ENCODE data around the gene PRIM2.
"Not testable (repeated sequence)": the region's sequence is repeated elsewhere in the genome, so short reads cannot be mapped to it uniquely, and the experiment has no call there.

The PRIM2 gene

DNA sequence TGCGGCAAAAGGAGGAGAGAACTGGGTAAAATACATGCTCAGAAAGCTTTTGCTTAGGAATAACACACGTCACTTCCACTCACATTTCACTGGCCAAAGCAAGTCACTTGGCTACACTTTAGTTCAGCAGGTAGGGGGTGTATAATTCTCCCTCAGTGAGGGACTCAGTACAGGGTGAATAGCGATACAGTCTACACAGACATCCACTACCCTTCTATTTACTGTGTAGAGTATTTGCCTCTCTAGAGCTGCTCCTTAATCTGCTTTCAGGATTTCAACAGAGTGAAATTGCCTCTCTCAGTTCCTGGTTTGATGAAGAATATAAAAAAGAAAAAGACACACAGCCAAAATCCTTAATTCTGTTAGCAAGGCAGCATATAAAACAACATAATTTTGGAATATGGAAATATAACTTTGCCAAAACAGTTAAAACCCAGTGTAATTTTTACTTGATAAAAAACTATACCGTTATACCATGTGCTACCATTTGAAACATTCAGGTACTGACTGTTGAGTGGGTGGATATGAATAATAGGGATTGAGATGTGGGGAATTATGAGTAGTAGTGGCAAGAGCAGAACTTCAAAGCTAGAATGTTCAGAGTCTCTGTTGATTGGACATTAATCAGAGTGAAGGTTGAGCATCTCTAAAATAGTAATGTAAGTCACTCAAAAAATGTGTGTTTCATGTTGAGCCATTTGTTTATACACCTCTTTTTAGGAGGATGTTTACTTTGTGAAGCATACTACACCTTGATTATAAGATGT is 51.7 kb downstream of the PRIM2 start:
- not testable (repeated sequence) for DNase-seq

DNA sequence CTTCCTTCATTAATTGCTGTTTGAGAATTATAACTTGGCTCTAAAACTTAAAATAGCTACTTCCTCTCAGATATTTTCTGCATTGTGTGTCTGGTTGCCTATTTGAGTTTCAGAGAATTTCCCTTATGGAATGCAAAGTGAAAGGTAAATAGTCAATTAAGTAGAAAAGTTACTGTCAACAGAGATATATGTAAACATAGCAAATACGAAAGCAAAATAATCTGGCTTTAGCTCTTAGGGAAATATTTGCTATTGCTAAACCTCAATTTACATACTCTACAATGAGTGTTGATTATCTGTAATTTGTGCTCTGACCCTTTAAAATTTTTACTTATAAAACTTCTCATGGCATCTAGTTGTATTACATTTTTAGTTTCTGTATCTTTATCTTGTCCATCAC is 54.3 kb downstream of the PRIM2 start:
- not testable (repeated sequence) for DNase-seq

GRCh38 chr6:57374764-57375163 is 57.3 kb downstream of the PRIM2 start:
- not testable (repeated sequence) for DNase-seq

GRCh38 chr6:57376083-57376482 is 58.7 kb downstream of the PRIM2 start:
- not testable (repeated sequence) for DNase-seq

GRCh38 chr6:57389038-57389592 is 71.7 kb downstream of the PRIM2 start:
- DNase-seq, result not testable (repeated sequence)

DNA sequence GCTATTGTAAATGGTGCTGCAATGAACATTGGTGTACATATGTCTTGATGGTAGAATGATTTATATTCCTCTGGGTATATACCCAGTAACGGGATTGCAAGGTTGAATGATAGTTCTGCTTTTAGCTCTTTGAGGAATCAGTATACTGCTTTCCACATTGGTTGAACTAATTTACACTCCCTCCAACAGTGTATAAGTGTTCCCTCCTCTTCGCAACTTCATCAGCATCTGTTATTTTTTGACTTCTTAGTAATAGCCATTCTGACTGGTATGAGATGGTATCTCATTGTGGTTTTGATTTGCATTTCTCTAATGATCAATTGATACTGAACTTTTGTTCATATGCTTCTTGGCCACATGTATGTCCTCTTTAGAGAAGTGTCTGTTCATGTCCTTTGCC is 73.4 kb downstream of the PRIM2 start:
- DNase-seq, result not testable (repeated sequence)

DNA sequence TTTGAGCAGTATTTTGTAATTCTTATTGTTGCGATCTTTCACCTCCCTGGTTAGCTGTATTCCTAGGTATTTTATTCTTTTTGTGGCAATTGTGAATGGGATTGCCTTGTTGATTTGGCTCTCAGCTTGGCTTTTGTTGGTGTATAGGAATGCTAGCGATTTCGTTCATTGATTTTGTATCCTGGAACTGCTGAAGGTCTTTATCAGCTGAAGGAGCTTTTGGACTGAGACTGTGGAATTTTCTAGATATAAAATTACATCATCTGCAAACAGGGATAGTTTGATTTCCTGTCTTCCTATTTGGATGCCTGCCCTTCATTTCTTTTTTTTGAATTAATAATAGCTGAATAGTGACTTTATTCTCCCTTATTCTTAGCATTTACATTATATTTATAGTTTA is 74.6 kb downstream of the PRIM2 start:
- DNase-seq, result not testable (repeated sequence)

DNA sequence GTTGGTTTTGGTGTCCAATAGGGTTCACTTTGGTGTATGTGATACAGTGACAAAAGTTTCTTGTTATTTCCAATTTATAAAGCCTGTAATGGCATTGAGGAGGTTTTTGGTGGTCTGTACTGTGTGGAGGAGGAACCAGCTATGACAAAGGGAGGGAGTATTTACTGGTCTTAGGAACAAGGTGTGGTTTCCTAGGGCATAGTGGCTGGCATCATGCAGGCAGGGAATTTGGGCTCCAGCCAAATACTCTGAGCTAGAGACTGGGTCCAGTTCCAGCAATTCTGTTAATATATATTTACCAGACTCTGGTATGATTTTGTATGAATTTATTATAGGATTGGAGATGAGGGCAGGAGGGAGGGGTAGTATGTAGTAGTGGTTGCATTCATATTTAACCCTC is 101.9 kb downstream of the PRIM2 start:
- DNase-seq, result not testable (repeated sequence)

DNA sequence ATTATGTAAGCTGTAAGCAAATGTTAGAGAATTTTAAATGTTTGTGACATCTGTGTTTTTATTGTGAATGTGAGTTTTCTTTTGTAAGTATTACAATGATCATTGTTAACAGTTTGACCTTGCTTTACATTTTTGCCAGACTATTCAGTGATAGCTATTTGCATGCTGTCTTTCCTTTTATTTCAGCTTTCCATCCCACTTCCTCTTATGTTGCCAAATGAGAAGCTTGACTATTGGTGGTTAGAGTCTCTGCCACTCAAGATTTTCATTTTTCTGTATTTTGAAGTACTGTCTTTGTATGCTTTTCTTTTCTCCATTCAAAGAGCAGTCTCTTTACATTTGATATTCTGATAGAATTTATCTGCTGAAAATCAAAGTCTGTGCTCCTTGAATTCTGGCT is 104.1 kb downstream of the PRIM2 start:
- no peak for DNase-seq

- DNase-seq, result no peak
Observed at GRCh38 chr6:57423468-57423867, 106.0 kb downstream of the PRIM2 start.

DNA sequence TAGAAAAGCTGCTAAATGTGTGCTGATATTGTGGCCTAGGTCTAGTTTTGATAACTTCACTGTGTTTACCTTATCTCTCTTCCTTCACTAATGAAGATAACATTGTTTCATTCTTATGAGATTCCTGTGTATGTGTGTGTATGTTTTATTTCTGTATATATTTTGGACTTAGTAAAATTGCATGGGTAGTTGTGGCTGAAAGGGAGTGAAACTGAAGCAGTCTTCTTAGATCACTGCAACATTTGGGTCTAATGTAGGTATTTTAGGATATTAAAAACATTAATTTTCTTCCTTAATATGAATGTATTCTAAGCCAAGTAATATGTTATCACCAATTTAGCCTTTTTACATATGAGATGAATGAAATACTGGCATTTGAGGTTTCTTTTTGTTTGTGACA is 114.3 kb downstream of the PRIM2 start:
- DNase-seq, result not testable (repeated sequence)

DNA sequence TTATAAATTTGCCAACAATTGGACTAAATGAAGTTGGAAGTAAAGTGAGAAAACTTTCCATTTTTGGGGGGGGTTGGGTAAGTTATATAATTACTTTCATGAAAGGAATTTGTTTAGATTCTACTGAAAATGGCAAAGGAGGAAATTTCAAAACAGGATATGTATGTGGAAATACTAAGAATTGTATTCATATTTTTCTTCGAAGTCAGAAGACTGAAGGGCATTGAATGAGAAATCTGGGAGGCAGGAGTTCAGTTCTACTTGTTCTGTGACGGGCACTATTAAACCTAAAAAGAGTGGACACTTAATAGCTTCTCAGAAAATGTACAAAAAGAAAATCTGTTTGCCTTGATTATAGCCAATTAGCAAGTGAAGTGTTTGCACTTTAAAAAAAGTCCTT is 114.7 kb downstream of the PRIM2 start:
- DNase-seq, result no peak

DNA sequence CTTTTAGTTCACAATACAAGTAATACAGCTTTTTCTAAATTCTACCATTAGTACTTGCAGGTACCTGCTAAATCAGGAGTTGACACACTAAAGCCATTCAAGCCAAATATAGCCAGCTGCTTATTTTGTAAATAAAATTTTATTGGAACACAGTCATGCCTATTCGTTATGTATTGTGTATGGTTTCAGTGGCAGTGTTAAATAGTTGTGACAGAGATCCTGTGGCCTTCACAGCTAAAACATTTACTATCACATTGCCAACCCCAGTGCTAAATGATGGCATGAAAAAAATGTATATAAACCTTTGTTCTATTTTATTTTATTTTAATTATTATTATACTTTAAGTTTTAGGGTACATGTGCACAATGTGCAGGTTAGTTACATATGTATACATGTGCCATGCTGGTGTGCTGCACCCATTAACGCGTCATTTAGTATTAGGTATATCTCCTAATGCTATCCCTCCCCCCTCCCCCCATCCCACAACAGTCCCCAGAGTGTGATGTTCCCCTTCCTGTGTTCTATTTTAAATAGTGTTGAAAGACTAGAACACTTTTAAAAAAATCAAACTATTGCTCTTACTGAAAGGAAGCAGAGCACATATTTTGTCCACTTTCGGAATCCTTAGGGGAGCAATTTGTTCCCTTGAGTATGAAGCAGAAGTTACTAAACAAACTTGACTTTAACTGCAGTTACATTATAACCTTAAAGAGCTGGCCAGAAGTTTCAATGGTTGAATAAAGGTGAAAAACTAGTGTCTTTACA is 115.7 kb downstream of the PRIM2 start:
- no peak for DNase-seq

- DNase-seq, result not testable (repeated sequence)
Observed at GRCh38 chr6:57433790-57434189, 116.4 kb downstream of the PRIM2 start.

DNA sequence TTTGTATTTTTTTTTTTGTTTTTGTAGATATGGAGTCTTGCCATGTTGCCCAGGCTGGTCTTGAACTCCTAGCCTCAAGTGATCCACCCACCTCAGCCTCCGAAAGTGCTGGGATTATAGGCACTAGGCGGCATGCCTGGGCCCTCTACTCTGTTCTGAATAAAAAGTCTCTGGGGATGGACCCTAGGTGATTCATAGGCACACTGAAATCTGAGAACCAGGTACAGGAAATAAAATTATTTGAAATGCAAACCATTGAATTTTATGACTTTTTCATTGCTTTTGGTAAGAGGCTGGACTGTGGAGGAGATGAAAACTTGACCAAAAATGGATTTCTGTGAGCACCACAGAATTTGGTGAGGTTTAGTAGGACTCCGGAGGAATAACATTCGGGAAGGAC is 117.5 kb downstream of the PRIM2 start:
- DNase-seq, result no peak

GRCh38 chr6:57435475-57436160 is 118.2 kb downstream of the PRIM2 start:
- no peak for DNase-seq

- not testable (repeated sequence) for DNase-seq
Observed at GRCh38 chr6:57440735-57441134, 123.3 kb downstream of the PRIM2 start.

GRCh38 chr6:57442133-57442532 is 124.7 kb downstream of the PRIM2 start:
- not testable (repeated sequence) for DNase-seq

GRCh38 chr6:57443181-57443580 is 125.8 kb downstream of the PRIM2 start:
- DNase-seq, result not testable (repeated sequence)

GRCh38 chr6:57444787-57445186 is 127.4 kb downstream of the PRIM2 start:
- not testable (repeated sequence) for DNase-seq

DNA sequence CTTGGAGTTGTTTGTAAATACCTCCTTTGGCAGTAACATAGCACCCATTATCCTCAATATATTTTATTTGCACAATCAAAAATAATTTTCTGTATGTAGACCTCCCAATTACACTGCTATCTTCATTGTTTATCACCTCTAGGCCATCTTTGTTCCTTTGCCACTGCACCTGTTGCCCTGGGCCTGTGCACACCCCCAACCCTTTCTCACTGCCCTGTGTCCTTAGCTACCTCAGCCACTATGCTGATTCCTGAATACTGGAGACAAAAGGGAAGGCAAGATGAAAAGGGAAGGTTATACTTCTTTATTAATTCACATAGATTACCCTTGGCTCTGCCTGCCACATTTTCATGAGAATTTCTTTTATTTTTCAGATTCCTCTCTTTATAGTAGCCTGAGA is 127.9 kb downstream of the PRIM2 start:
- DNase-seq, result not testable (repeated sequence)

GRCh38 chr6:57445790-57446468 is 128.5 kb downstream of the PRIM2 start:
- not testable (repeated sequence) for DNase-seq
